IMR-90 (cell line): ENCODE measurements around the gene GRK2. TPM values are rescaled to one million over a fixed set of nuclear protein-coding genes. Genes with fewer than 3 reads are reported as not detected.

Experiments
- ATAC-seq: fragments of 200-7000 bp; cut with Tn5 transposase; 2 replicates; pipeline ENCODE4 v1.9.1; 2020; ENCODE audit warnings: low read depth, mild to moderate bottlenecking, moderate library complexity
- BruUV-seq: library from RNA; stranded (reverse); fragments of 400-500 nt; replicated peaks from 2 replicates; lab custom pipeline; 2021; lab: Mats Ljungman, UMichigan
- CTCF ChIA-PET: fragments of 300-600 bp; formaldehyde crosslinking; extraction: SDS; loops from one replicate; lab custom pipeline; 2021; ENCODE audit warnings: antibody characterized with exemption; lab: Yijun Ruan, JAX
- POLR2A ChIA-PET: fragments of 300-600 bp; sonication (Branson Sonifier 250); formaldehyde crosslinking; loops from one replicate; lab custom pipeline; 2022; ENCODE audit warnings: antibody characterized with exemption; ENCODE audit not compliant: unreplicated experiment; lab: Charles Lee
- DNase-seq: peaks from one replicate; pipeline ENCODE4 v3.0.0; 2013
- H2AFZ ChIP-seq: replicated peaks from 2 replicates; pipeline ENCODE3; 2013; ENCODE audit warnings: low read length, mild to moderate bottlenecking; ENCODE audit not compliant: poor library complexity
- H2AK5ac ChIP-seq: 2 replicates; pipeline ENCODE4 v1.6.1; 2013; ENCODE audit warnings: low read depth, low read length, inconsistent platforms
- H2AK9ac ChIP-seq: replicated peaks from 2 replicates; pipeline ENCODE3; 2013; ENCODE audit warnings: mild to moderate bottlenecking, low read depth, low read length, moderate library complexity; ENCODE audit not compliant: poor library complexity
- H2BK120ac ChIP-seq: 2 replicates; pipeline ENCODE4 v1.6.1; 2013; ENCODE audit warnings: low read depth, low read length, inconsistent platforms
- H2BK15ac ChIP-seq: 3 replicates; pipeline ENCODE4 v1.6.1; 2013; ENCODE audit warnings: low read depth, low read length, inconsistent platforms
- H2BK20ac ChIP-seq: 2 replicates; pipeline ENCODE4 v1.6.1; 2013; ENCODE audit warnings: low read depth, mild to moderate bottlenecking, inconsistent platforms, low read length, moderate library complexity
- H2BK5ac ChIP-seq: 2 replicates; pipeline ENCODE4 v1.6.1; 2013; ENCODE audit warnings: mild to moderate bottlenecking, low read depth, low read length, inconsistent platforms; ENCODE audit not compliant: poor library complexity, severe bottlenecking
- H3K14ac ChIP-seq: replicated peaks from 2 replicates; pipeline ENCODE4 v1.6.1; 2013; ENCODE audit warnings: low read depth, low read length, inconsistent platforms
- H3K18ac ChIP-seq: 2 replicates; pipeline ENCODE4 v1.6.1; 2013; ENCODE audit warnings: low read depth, low read length, control low read depth
- H3K23ac ChIP-seq: 2 replicates; pipeline ENCODE4 v1.6.1; 2013; ENCODE audit warnings: low read depth, low read length, inconsistent platforms
- H3K27ac ChIP-seq: 2 replicates; pipeline ENCODE4 v1.5.1; 2013; ENCODE audit warnings: mild to moderate bottlenecking, control low read depth, low read length; ENCODE audit not compliant: insufficient read depth
- H3K27me3 ChIP-seq: 2 replicates; pipeline ENCODE4 v1.6.1; 2013; ENCODE audit warnings: low read length; ENCODE audit not compliant: control insufficient read depth, insufficient read depth
- H3K36me3 ChIP-seq: 2 replicates; pipeline ENCODE4 v1.6.1; 2013; ENCODE audit warnings: low read length, mixed read lengths; ENCODE audit not compliant: control insufficient read depth, insufficient read depth
- H3K4ac ChIP-seq: 2 replicates; pipeline ENCODE4 v1.6.1; 2013; ENCODE audit warnings: low read depth, low read length, inconsistent platforms
- H3K4me1 ChIP-seq: 2 replicates; pipeline ENCODE4 v1.6.1; 2013; ENCODE audit warnings: low read length, mixed read lengths; ENCODE audit not compliant: control insufficient read depth, insufficient read depth
- H3K4me2 ChIP-seq: 2 replicates; pipeline ENCODE4 v1.6.1; 2013; ENCODE audit warnings: low read depth, mild to moderate bottlenecking, control low read depth, low read length, moderate library complexity
- H3K4me3 ChIP-seq: 2 replicates; pipeline ENCODE4 v1.5.1; 2013; ENCODE audit warnings: low read depth, mild to moderate bottlenecking, control low read depth, low read length, moderate library complexity; ENCODE audit not compliant: insufficient read depth
- H3K56ac ChIP-seq: 2 replicates; pipeline ENCODE4 v1.6.1; 2013; ENCODE audit warnings: low read length, inconsistent platforms; ENCODE audit not compliant: insufficient read depth; ENCODE audit errors: extremely low read depth
- H3K79me1 ChIP-seq, 2 experiments: 2 replicates each; pipeline ENCODE4 v1.6.1; 2013; ENCODE audit warnings: low read length in 2 of 2, inconsistent platforms in 1 of 2, low read depth in 1 of 2
- H3K9ac ChIP-seq: 2 replicates; pipeline ENCODE4 v1.6.1; 2013; ENCODE audit warnings: low read depth, low read length, control low read depth
- H3K9me1 ChIP-seq: 2 replicates; pipeline ENCODE4 v1.6.1; 2013; ENCODE audit warnings: low read length, inconsistent platforms; ENCODE audit not compliant: insufficient read depth
- H3K9me3 ChIP-seq: 2 replicates; pipeline ENCODE4 v1.6.1; 2013; ENCODE audit warnings: low read length; ENCODE audit not compliant: control insufficient read depth, insufficient read depth
- H4K20me1 ChIP-seq: 2 replicates; pipeline ENCODE4 v1.6.1; 2013; ENCODE audit warnings: low read length, inconsistent platforms; ENCODE audit not compliant: insufficient read depth
- H4K5ac ChIP-seq: 2 replicates; pipeline ENCODE4 v1.6.1; 2013; ENCODE audit warnings: mild to moderate bottlenecking, low read depth, low read length, control low read depth
- H4K8ac ChIP-seq, 2 experiments: 2 replicates each; pipeline ENCODE4 v1.6.1; 2013; ENCODE audit warnings: low read depth in 2 of 2, low read length in 2 of 2, control low read depth in 1 of 2, inconsistent platforms in 1 of 2
- H4K91ac ChIP-seq: 2 replicates; pipeline ENCODE4 v1.6.1; 2013; ENCODE audit warnings: low read depth, low read length, inconsistent platforms; ENCODE audit not compliant: insufficient read depth
- CEBPB ChIP-seq: IDR thresholded peaks from 2 replicates; pipeline ENCODE4 v1.6.1; 2012; ENCODE audit warnings: low read depth, low read length, improper control_type of control experiment
- FOS ChIP-seq: fragments of 150-350 bp; IDR thresholded peaks from 2 replicates; pipeline ENCODE4 v1.6.1; 2016; ENCODE audit warnings: low read depth, low read length
- MAZ ChIP-seq: IDR thresholded peaks from 2 replicates; pipeline ENCODE4 v1.6.1; 2012; ENCODE audit warnings: low read depth, mild to moderate bottlenecking, low read length, improper control_type of control experiment, moderate library complexity, borderline replicate concordance
- MXI1 ChIP-seq: IDR thresholded peaks from 2 replicates; pipeline ENCODE4 v1.6.1; 2012; ENCODE audit warnings: low read depth, mild to moderate bottlenecking, low read length, moderate library complexity, borderline replicate concordance
- NFE2L2 ChIP-seq: fragments of 150-350 bp; IDR thresholded peaks from 2 replicates; pipeline ENCODE4 v1.6.1; 2016; ENCODE audit warnings: low read depth, mild to moderate bottlenecking, low read length
- RCOR1 ChIP-seq: IDR thresholded peaks from 2 replicates; pipeline ENCODE4 v1.6.1; 2012; ENCODE audit warnings: mild to moderate bottlenecking, low read length, improper control_type of control experiment; ENCODE audit not compliant: insufficient replicate concordance
- RFX5 ChIP-seq: IDR thresholded peaks from 2 replicates; pipeline ENCODE4 v1.8.0; 2012; ENCODE audit warnings: low read depth, mild to moderate bottlenecking, low read length, moderate library complexity
- WGBS, 2 experiments: methylation state at CpG; one replicate each; pipeline versions ENCODE4 v1.1.5 to v1.1.7; 2013; ENCODE audit warnings: missing lambda C conversion rate in 2 of 2; ENCODE audit not compliant: insufficient read length in 1 of 2; ENCODE audit errors: extremely low coverage in 2 of 2; 5-methylcytosine and 5-hydroxymethylcytosine counted together
- dilution Hi-C: fragments of 300-500 bp; cut with HindIII; formaldehyde crosslinking; loops from one replicate; pipeline ENCODE4 v1.14.3; 2018; ENCODE audit warnings: low sequenced_read_pairs; ENCODE audit not compliant: unreplicated experiment
- in situ Hi-C: fragments of 300-500 bp; cut with MboI; formaldehyde crosslinking; loops from 3 replicates; pipeline ENCODE4 v1.14.3; 2019; ENCODE audit warnings: low sequenced_read_pairs, inconsistent platforms, mixed read lengths
- intact Hi-C: fragments of 100-400 bp; cut with micrococcal nuclease; formaldehyde crosslinking; loops from 2 replicates; pipeline ENCODE4 v1.10.0; 2022
- polyA plus RNA-seq, 3 experiments: library from polyadenylated mRNA; depleted of rRNA; stranded (reverse); fragments of >200 nt; gene quantifications; 2 replicates each; pipeline ENCODE4 v1.2.3, GENCODE V29; 2012; ENCODE audit warnings: low replicate concordance in 1 of 3
- total RNA-seq: library from RNA; depleted of rRNA; stranded (reverse); fragments of >200 nt; gene quantifications from 2 replicates; pipeline ENCODE4 v1.2.3, GENCODE V29; 2012
- TF ChIP-seq, protein P1 (sequence below): fragments of 150-350 bp; IDR thresholded peaks from 2 replicates; pipeline ENCODE4 v1.6.1; 2017; ENCODE audit warnings: mild to moderate bottlenecking, antibody characterized with exemption, low read length, low read depth

The GRK2 gene
- total and polyA plus RNA-seq, 2 of the 4 experiments (the other 2 are of a cell fraction) = 26.7 to 41.8 TPM

DNA sequence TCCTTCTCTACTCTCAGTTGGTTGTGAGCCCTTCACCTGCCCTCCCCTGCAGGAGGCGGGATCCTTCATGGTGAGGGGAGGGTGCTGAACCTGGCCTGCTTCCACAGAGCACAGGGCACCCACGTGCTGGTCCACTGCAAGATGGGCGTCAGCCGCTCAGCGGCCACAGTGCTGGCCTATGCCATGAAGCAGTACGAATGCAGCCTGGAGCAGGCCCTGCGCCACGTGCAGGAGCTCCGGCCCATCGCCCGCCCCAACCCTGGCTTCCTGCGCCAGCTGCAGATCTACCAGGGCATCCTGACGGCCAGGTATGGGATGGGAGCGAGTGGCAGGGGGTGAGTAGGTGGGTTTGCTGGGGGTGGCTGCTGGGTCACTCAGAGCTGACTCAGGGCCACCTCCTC lies 43.4 kb downstream of the GRK2 start:
- CTCF ChIA-PET = interaction anchor here (0.6 to 1.1 kb wide), 2 partner anchors 7 to 11 kb away, joined by 3 read pairs; no protein-coding TSS in a partner anchor
- 81% methylated on average over 4 of the region's 14 CpGs; no CpG with 5 or more reads in 1 of the 2 experiments for WGBS, 2 experiments

More for the DNA sequence above, 43.4 kb downstream of the GRK2 start:
- H4K8ac ChIP-seq = no peak overlapping the region
- no peak overlapping the region for H3K14ac ChIP-seq
- H3K4me2 ChIP-seq = no peak overlapping the region
- no peak overlapping the region for H3K4me3 ChIP-seq
- H2BK20ac ChIP-seq = no peak overlapping the region
- no peak overlapping the region for H3K27ac ChIP-seq
- no peak for DNase-seq
- no peak overlapping the region for H3K9ac ChIP-seq
- H2AK9ac ChIP-seq = no peak overlapping the region
- TF ChIP-seq RFX5 = no peak
- TF ChIP-seq NFE2L2 = no peak
- TF ChIP-seq, protein P1, sequence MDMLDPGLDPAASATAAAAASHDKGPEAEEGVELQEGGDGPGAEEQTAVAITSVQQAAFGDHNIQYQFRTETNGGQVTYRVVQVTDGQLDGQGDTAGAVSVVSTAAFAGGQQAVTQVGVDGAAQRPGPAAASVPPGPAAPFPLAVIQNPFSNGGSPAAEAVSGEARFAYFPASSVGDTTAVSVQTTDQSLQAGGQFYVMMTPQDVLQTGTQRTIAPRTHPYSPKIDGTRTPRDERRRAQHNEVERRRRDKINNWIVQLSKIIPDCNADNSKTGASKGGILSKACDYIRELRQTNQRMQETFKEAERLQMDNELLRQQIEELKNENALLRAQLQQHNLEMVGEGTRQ = no peak
- TF ChIP-seq MAZ = no peak
- TF ChIP-seq MXI1 = no peak
- no peak for TF ChIP-seq CEBPB
- no peak for TF ChIP-seq RCOR1
- TF ChIP-seq FOS = no peak
- dilution Hi-C loops (no loop called here), in situ Hi-C loops (loop anchor here (10.0 kb wide), 1 partner anchor 225 kb away; no protein-coding TSS in a partner anchor), intact Hi-C loops (no loop called here)
- H3K23ac ChIP-seq = no peak overlapping the region
- H3K79me1 ChIP-seq = peaks cover 0 to 2% of the 10 kb centered on the region in 2 experiments; a peak in 2 of 4 replicates
- no peak for ATAC-seq
- POLR2A ChIA-PET = no interaction called here
- H2BK120ac ChIP-seq = no peak overlapping the region
- H2BK5ac ChIP-seq = no peak overlapping the region
- H2BK15ac ChIP-seq = no peak overlapping the region
- BruUV-seq = no TSS peak
- H3K56ac ChIP-seq = no peak overlapping the region
- no peak overlapping the region for H2AK5ac ChIP-seq
- H4K91ac ChIP-seq = no peak overlapping the region
- no peaks in the 10 kb centered on the region for H3K9me1 ChIP-seq
- no peaks in the 10 kb centered on the region for H3K27me3 ChIP-seq
- no peak overlapping the region for H3K4ac ChIP-seq
- no peak overlapping the region for H4K5ac ChIP-seq
- no peaks in the 10 kb centered on the region for H4K20me1 ChIP-seq
- peaks cover 2% of the 10 kb centered on the region; the same call in 1 of the 2 replicates for H3K4me1 ChIP-seq
- no peaks in the 10 kb centered on the region for H3K9me3 ChIP-seq
- peaks cover 34% of the 10 kb centered on the region for H3K36me3 ChIP-seq
- no peak overlapping the region for H3K18ac ChIP-seq
- no peak overlapping the region for H2AFZ ChIP-seq
